Medulla oblongata (tissue), 1 donor: Measurements from ENCODE around the gene NPEPPS.
A peak's percentile ranks its signal among the peaks of the same experiment; 100 is the strongest.
"Not testable (repeated sequence)": the region's sequence is repeated elsewhere in the genome, so short reads cannot be mapped to it uniquely, and the experiment has no call there.

Experiments
- DNase-seq: peaks from one replicate; pipeline ENCODE4 v3.0.0-alpha.2; 2015; ENCODE audit errors: extremely low spot score

The NPEPPS gene

GRCh38 chr17:47561698-47562405 lies 30.9 kb downstream of the NPEPPS start:
- not testable (repeated sequence) for DNase-seq

GRCh38 chr17:47562406-47562705 lies 31.4 kb downstream of the NPEPPS start:
- not testable (repeated sequence) for DNase-seq

- not testable (repeated sequence) for DNase-seq
Measured at GRCh38 chr17:47567261-47567660, 36.4 kb downstream of the NPEPPS start.

- DNase-seq, result not testable (repeated sequence)
Measured at GRCh38 chr17:47572561-47572960, 41.7 kb downstream of the NPEPPS start.

GRCh38 chr17:47582416-47582815 lies 51.5 kb downstream of the NPEPPS start:
- DNase-seq, result not testable (repeated sequence)

GRCh38 chr17:47586378-47587055 lies 55.6 kb downstream of the NPEPPS start:
- not testable (repeated sequence) for DNase-seq

GRCh38 chr17:47593522-47593921 lies 62.6 kb downstream of the NPEPPS start:
- not testable (repeated sequence) for DNase-seq

GRCh38 chr17:47603830-47604597 lies 73.1 kb downstream of the NPEPPS start:
- DNase-seq, result no peak

GRCh38 chr17:47604598-47604927 lies 73.7 kb downstream of the NPEPPS start:
- DNase-seq, result peak; percentile 28

GRCh38 chr17:47605011-47605410 lies 74.1 kb downstream of the NPEPPS start:
- DNase-seq, result no peak

GRCh38 chr17:47607481-47607880 lies 76.6 kb downstream of the NPEPPS start:
- no peak for DNase-seq

GRCh38 chr17:47611372-47612350 lies 80.8 kb downstream of the NPEPPS start:
- DNase-seq, result no peak

- peak; percentile 78 for DNase-seq
Measured at GRCh38 chr17:47615766-47616424, 85.0 kb downstream of the NPEPPS start.

GRCh38 chr17:47618410-47618809 lies 87.5 kb downstream of the NPEPPS start:
- no peak for DNase-seq

GRCh38 chr17:47620503-47621245 lies 89.8 kb downstream of the NPEPPS start:
- no peak for DNase-seq

- DNase-seq, result no peak
Measured at GRCh38 chr17:47621293-47622179, 90.6 kb downstream of the NPEPPS start.

GRCh38 chr17:47622180-47622549 lies 91.3 kb downstream of the NPEPPS start:
- no peak for DNase-seq

GRCh38 chr17:47624727-47625068 lies 93.8 kb downstream of the NPEPPS start:
- no peak for DNase-seq

- no peak for DNase-seq
Measured at GRCh38 chr17:47628014-47628566, 97.2 kb downstream of the NPEPPS start.
